ENCODE results near the gene KRTAP5-7.

GRCh38 chr11:71505001-71505400 lies 22.1 kb upstream of the KRTAP5-7 start:
- TF ChIP-seq, protein P1, sequence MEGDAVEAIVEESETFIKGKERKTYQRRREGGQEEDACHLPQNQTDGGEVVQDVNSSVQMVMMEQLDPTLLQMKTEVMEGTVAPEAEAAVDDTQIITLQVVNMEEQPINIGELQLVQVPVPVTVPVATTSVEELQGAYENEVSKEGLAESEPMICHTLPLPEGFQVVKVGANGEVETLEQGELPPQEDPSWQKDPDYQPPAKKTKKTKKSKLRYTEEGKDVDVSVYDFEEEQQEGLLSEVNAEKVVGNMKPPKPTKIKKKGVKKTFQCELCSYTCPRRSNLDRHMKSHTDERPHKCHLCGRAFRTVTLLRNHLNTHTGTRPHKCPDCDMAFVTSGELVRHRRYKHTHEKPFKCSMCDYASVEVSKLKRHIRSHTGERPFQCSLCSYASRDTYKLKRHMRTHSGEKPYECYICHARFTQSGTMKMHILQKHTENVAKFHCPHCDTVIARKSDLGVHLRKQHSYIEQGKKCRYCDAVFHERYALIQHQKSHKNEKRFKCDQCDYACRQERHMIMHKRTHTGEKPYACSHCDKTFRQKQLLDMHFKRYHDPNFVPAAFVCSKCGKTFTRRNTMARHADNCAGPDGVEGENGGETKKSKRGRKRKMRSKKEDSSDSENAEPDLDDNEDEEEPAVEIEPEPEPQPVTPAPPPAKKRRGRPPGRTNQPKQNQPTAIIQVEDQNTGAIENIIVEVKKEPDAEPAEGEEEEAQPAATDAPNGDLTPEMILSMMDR (IDR thresholded peaks at IDR 0.05; ENCODE audit: low read depth, low read length), result no peak
- no peak for TF ChIP-seq EZH2phosphoT487 (IDR thresholded peaks at IDR 0.05; ENCODE audit: low read depth)
